ENCODE measurements around the gene SYNDIG1.

The SYNDIG1 gene

DNA sequence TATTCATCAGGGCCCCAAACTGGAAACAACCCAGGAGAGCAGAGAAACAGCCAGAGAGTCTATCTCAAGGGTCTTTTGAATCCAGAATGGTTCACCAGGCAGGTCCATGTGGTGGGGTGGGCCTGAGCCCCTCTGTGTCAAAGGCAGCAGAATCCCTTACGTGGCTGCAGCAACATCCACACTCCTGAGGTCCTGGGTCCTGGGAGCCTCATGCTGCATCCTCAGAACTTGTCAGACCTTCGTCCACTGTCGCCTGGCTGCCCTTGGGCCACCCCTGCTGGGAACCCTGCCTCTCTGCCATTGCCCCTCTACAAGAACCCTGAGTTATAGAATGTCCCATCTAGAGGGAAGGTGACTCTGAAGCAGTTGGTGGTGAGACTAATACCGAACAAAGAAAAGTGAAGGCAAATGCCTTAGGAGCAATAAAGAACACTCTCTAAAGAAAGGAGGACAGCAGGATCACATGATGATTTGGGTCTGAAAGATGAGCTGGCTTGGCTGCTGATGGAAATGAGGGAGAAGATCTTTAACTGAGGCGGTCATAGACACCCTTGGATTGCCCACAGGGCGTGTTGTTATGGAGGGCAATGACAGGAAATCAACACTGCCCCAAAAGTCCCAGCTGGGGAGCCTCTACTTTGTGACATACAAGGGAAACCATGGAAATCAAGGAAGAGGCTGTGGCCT lies 161.2 kb downstream of the SYNDIG1 start:
- no peak for DNase-seq (ENCODE audit: low read depth, low spot score)

DNA sequence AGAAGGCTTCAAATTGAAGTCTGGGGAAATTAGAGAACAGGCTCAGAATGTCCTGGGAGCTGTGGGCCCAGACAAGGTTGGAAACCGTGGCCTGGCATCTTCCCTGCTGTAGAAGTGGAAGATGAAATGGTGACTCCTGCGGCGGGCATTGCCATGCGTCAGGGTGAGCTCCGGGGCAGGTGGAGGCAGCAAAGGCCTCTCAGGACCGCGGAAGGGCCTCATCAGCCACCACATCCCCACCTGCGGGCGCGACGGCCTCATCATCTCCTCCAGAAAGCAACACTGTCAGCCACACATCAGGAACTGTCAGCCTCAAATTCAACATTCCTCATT lies 161.7 kb downstream of the SYNDIG1 start:
- DNase-seq (ENCODE audit: low read depth, low spot score): no peak

DNA sequence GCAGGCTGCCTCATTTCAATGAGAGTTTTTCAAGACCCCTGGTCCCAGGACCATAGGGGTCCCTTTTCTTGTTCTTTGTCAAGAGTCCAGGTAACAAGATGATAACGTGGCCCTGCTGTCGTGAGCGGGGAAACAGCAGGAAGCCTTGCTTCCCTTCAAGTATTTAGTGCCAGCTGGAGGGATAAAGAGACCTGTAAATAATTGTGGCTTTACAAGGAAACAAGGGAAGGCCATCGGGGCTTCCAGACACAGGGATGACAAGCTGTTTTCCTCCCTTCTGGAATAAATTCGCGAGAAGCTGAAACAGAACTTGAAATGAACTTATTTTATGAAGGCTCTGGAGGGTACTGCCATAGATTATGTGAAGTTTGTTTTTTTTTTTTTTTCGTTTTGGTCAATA lies 163.2 kb downstream of the SYNDIG1 start:
- no peak for DNase-seq (ENCODE audit: low read depth, low spot score)

DNA sequence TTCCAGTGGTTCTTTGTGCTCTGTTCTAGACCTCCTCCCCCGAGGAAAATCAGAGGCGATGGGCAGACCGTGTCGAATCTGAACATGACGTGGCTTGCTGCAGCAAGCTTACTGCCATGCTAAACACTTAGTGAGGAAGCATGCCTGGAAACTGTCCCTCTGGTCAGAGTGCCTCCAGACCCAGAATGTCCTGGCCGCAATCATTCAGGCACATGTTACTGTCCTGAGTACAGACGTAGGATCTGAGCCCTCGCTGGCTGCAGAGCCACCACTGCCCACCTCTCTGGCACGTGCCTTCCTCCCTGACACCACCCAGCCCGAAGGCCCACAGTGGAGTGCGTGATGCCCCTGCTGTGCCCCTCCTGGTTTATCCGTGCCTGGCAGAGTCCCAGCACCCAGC lies 163.6 kb downstream of the SYNDIG1 start:
- DNase-seq (ENCODE audit: low read depth, low spot score): no peak

DNA sequence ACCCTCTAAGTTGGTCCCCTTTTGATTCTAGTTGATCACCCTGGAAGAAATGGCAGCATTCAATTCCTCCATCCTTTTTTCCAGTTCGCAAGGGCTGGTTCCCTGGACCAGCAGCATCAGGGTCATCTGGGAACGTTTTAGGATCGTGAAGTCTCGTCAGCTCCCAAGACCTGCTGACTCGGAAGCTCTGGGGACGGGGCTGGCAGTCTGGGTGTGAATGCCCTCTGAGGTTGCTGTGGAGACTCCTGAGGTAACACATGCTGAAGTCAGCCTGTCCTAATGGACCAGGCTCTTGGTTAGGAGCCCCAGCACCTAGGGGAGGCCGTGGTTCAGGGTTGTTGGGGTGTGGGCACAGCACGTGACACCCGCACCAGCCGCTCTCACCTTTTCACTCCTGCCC lies 164.1 kb downstream of the SYNDIG1 start:
- DNase-seq (ENCODE audit: low read depth, low spot score): no peak

DNA sequence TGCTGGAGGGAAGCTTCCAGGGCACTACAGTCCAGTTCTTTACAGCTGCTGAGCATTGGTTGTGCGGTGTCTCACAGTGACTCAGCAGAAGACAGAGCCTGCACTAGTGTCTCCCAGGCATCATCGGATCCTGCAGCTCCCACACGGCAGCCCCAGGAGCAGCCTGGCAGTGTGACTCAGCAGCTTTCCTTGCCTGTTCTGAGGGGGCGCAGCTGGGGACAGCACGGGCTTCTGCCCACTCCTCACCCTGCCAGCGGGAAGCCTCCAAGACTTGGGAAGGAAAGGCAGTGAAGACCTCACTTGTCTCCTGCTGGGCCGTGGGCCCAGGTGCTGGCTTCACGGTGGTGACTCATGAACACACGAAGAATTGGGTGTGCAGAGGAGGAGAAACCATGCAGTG lies 165.4 kb downstream of the SYNDIG1 start:
- no peak for DNase-seq (ENCODE audit: low read depth, low spot score)

DNA sequence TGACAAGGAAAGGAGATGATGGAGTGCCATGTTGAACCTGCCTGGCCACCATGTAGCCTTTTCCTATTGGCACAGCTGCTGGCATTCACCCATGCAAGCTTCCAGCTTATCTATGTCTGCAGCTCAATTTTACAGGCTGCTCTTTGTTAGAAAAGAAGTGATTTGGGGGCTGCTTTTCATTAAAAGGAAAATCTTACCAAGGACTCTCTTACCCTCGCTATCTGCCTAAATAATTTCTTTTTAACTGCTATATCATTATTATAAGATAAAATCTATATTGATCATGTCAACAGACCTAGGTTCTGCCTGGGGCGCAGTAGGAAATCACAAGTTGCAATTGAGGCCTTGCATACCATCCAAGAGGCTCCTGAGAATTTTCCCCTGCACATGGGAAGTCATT lies 167.2 kb downstream of the SYNDIG1 start:
- DNase-seq (ENCODE audit: low read depth, low spot score): no peak

DNA sequence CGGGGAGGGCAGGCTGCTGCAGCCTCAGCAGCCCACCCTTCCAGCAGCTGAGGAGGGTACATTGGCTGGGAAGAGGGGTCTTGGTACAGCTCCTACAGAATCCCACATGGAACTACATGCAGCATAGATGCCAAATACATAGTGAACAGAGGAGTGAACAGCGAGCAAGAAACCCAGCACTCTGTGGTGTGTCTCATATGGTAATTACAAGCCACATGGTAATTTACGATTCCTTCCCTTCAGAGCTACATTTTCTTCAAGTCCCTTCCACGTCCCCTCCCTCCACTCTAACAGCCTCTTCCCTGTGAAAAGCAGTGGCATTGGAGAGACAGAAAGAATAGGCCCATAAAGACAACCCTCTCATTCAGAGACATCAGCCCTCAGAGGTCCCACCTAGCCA lies 167.7 kb downstream of the SYNDIG1 start:
- DNase-seq (ENCODE audit: low read depth, low spot score): no peak

DNA sequence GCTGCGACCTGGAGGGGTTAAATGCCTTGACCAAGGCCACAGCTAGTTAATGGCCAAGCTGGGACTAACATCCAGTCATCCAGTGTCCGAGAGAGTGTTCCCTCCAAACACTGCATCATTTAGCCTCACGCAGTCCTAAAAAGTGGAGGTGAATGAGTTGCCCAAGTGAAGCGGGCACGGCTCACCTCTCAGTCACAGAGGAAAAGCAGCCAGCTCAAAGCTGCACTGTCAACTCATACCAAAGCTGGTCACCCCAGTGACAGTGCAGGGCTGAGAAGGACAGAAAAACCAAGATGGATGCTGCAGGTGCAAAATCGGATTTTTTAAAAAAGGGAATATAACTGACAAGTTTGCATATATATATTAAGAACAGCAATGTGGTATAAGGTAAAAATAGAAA lies 168.5 kb downstream of the SYNDIG1 start:
- no peak for DNase-seq (ENCODE audit: low read depth, low spot score)

DNA sequence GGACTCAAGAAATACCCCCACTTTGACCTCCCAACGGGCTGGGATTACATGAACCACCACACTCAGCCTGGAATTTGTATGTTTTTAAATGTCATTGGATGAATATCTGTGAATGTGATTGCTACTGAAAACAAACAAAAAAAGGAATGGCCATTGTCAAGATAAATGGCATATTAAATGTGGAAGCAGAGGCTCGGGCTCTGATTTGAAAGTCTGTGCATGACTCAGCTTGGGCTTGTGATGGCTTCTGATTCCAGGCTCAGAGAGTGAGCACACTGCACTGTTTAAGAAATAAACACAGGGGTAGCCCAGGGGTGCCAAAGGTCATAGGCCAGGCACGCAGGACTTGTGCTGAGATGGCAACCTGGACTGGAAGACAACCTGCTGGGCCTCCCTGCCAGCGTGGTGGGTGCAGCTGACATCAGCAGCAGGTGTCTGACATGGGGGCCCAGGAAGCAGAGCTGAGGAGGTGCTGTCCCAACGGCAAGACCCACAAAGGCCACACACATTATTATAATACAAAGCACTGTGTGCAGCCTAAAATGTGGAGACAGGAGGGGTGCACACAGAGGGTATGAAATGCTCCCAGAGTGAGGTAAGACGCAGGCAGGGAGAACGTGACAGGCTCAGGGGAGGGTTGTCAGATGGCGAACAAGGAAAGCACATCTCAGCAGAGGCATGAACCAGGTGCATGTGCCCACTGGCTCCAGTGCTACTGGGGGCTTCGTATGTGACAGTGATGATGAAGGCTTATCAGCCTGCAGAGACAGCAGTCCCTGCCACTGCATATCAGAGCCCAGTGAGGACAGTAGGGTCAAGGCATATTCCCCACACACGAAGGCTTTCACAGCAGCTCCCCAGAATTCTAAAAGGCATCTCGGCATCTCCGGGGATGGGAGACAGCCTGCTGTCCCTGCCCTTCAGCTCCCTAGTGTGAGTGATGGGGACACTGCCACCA lies 169.4 kb downstream of the SYNDIG1 start:
- DNase-seq (ENCODE audit: low read depth, low spot score): no peak

DNA sequence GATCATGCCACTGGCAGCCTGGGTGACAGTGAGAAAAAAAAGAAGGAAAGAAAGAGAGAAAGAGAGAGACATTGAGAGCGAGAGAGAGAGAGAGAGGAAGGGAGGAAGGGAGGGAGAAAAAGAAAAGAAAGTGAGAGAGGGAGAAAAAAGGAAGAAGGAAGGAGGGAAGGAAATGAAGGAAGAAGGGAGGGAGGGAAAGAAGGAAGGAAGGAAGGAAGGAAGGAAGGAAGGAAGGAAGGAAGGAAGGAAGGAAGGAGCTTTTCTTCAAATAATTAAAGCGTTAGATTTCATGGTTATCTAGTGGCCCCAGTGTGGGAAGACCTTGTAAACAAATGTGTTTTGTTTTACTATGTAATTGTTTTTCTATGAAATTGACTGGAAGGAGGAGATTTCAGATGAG lies 170.8 kb downstream of the SYNDIG1 start:
- DNase-seq (ENCODE audit: low read depth, low spot score): no peak

DNA sequence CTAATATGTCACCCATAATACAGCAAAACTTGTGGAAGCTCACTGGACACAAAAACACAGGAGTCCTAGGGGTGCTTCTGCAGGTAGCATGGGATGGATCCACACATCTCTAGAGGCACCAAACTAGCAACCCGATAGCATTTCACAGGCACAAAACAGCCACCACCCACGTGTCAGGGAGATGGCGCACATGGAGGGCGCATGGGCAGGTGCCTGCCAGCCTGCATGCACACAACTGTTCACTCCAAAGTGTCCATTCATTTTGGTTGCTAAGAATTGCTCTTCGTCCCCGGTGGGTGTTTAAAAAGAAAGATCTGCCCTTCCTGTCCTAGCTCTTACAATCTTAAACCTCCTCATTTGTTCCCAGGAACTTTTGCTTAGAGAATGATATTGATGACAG lies 171.3 kb downstream of the SYNDIG1 start:
- no peak for DNase-seq (ENCODE audit: low read depth, low spot score)

DNA sequence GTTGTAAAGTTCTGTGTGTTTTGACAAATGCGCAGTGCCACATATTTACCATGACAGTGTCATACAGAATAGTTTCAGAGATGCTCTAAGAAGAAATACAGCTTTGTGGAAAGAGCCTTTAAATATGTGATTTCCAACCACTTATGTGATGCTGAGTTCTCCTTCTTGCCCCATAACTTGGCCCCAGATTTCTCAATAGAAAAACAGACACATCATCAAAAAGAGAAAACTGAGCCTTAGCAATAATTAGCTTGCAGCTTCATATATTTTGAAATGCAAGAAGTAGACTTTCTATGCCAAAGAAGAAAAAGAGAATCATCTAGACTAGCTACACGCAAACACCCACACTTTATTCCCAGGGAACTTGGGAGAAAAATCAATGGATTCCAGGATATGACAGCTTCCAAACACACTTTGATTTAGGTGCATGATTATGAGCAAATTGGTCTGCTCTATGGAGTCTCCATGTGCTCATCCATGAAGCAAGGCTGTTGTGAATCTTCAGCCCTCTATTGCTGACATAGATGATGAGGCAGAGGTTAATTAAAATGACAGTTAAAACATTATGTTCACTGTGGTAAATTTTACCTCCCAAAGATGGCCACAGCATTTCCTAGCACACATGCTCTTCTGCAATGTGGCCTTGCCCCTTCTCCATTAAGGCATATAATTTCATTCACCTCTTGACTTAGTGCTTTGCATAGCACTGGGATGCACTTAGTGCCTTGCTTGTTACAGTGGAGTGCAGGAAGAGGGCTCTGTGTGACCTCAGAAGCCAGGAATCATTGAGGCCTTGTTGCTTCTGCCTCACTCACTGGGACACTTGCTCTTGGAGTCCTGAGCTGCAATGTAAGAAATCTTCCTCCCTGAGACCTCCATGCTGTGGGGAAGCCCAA lies 174.6 kb downstream of the SYNDIG1 start:
- DNase-seq (ENCODE audit: low read depth, low spot score): no peak

DNA sequence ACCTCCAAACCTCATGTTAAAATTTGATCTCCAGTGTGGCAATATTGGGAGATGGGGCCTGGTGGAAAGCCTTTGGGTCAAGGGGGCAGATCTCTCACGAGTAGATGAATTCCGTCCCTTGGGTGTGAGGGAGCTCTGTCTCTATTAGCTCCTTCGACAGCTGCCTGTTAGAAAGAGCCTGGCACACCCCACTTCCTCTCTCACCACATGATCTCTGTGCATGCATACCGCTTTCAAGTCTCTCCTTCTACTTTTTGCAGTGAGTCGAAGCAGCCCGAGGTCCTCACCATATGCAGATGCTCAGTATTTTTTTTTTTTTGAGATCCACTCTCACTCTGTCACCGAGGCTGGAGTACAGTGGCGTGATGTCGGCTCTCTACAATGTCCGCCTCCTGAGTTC lies 176.9 kb downstream of the SYNDIG1 start:
- DNase-seq (ENCODE audit: low read depth, low spot score): no peak

DNA sequence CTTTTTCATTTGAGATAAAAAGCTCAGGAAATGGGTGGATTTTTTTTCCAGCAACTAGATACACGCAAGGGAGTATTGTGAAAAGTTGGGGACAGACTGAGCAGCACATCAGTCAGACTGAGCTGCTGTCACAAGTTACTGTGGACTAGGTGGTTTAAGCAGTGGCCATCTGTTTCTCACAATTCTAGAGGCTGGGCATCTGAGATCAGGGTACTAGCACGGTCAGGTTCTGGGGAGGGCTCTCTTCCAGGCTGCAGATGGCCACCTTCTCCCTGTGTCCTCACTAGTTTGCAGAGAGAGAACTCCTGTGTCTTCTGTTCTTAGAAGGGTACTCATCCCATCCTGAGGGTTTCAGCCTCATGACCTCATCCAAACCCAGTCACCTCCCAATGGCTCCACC lies 178.3 kb downstream of the SYNDIG1 start:
- DNase-seq (ENCODE audit: low read depth, low spot score): no peak

DNA sequence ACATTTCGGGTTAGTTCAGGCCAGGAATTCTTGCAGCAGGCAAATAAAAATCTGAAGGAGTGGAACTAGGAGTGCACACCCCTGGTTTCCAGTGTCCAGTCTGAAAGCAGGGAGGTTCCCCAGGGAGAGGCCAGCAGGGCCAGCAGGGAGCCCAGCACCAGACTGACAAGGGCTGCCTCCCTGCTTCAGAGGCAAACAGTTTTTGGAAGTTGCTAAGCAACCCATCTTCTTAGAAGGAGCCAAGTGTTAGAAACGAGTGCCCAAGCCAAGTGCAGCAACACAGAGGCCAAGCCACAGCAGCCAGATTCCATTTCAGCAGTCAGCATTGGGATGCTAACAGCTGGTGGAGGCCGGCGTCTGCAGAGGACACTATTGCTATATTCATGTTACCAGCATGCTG lies 179.1 kb downstream of the SYNDIG1 start:
- no peak for DNase-seq (ENCODE audit: low read depth, low spot score)

DNA sequence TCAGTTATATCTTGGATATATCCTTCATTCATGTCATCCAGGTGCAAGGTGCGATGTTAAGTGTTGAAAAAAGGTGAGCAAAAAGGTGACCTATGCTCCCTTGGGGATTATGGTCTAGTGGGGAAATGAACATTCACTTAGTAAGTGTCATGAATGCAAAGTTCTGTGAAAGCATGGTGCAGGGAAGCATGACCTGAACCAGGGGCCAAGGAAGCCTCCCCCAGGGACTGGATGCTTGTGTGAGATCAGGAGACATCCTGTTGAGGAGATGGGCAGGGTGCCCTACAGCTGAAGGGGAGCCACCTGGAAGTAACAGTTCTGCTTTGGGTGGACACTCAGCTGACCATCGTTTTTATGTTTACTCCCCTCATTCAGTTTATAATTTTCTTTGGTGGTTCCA lies 179.5 kb downstream of the SYNDIG1 start:
- DNase-seq (ENCODE audit: low read depth, low spot score): no peak

DNA sequence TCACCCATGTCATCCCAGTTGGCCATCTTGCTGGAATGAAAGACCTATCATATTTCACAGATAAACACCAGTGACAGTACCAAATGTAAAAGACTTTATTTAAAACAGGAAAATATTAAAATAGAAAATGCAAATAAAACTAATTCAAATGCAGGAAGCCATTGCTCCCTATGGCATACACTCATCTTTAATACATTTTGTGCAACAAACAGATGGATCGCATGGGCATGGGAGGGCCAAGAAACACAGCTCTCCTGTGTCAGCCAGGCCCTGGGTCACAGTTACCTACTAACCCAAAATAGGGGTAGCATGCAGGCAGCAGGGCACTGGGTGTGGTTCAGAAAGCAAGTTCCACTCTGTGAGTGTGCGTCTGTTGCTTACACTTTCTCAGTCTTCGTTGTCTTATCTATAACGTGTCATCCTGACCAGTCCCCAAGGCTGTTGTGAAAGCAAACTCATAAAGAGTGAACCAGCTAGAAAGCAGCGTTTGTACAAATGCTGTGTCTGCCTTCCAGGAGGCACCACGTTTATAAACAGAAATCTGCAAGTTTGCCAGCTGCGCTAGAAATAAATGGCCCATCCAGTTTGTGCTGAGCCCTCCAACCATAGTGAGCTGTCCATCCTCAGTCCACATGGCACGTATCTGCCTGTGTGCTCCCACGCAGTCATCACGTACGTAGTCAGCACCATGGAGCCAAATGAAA lies 180.5 kb downstream of the SYNDIG1 start:
- DNase-seq (ENCODE audit: low read depth, low spot score): no peak

DNA sequence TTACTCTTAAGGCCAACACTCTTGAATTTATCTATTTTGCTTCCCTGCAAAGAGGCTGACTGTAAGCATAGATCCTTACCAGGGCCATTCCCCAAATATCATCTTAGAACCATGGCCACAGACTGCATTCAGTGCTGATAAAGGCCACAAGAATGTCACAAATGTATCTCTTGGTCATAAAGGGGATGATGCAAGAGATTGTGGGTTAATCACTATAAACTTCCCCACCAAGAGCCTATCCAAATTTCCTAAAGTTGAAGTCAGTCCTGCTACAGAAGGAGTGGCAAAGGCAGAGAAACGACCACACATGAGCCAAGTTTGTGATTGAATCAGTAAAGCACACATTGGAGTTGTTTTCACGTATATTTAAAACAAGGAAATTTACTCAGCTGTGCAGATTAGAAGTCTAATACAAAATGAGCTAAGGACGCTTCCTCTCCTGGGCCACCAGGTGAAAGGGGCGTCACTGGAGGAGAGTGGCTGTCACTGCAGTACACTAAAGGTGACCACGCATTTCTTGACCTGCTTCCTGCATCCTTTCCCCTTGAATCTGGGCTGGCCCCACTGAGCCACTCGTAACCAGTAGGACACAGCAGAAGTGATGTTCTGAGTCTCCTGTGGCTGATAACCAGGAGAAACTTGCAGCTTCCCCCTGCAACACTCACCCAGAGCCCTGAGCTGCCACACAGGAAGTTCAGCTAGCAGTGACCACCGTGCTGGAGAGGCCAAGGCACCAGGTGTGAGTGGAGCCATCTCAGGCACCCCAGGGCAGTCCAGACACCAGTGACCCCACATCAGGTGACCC lies 181.9 kb downstream of the SYNDIG1 start:
- no peak for DNase-seq (ENCODE audit: low read depth, low spot score)

DNA sequence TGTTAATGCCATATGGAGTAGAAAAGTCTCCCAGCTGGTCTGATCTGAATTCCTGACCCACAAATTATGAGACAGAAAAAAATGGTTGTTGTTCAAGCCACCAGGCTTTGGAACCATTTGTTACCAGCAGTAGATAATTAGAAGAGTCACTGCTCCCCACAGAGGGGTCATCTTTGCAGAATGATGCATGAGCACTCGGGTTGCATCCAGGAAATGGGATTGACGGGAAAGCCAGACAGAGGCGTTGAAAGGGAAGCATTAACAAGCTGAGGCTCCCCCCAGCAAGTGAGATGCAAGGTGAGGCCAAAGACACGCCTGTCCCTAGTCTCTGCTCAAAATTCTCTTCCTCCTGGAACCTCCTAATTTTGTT lies 182.5 kb downstream of the SYNDIG1 start:
- DNase-seq (ENCODE audit: low read depth, low spot score): no peak

DNA sequence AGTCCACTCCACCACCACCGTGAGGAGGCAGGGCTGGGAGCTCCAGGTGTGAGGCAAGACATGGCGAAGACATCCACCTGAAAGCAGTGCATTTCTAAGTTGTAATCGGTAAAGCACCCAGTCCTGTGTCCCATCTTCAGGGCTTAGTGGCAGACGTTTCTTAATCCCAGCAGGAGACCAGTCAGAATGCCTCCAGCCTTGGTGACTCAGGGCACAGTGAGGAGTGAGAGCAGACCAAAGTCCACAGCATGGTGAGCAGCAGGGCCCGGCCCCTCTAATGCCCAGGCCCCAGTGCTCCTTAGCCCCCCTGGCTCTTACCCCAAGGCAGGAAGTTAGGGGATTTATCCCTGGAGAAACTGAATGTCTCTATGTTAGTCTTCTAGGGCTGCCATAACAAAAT lies 183.9 kb downstream of the SYNDIG1 start:
- no peak for DNase-seq (ENCODE audit: low read depth, low spot score)

All from iPS DF 19.7 (cell line).